GM06990 (cell line): ENCODE results near the gene SMAD6.

ENCODE experiments used
- DNase-seq: peaks from one replicate; pipeline ENCODE4 v3.0.0-alpha.2; 2011; ENCODE audit not compliant: insufficient read length; ENCODE audit errors: extremely low read depth
- H3K27me3 ChIP-seq: replicated peaks from 2 replicates; pipeline ENCODE4 v1.6.0; 2011; ENCODE audit warnings: low read length; ENCODE audit not compliant: control insufficient read depth, insufficient read depth
- H3K36me3 ChIP-seq: 2 replicates; pipeline ENCODE4 v1.5.1; 2011; ENCODE audit warnings: low read length; ENCODE audit not compliant: control insufficient read depth, insufficient read depth
- H3K4me3 ChIP-seq: replicated peaks from 2 replicates; pipeline ENCODE4 v1.5.1; 2011; ENCODE audit warnings: low read depth, mild to moderate bottlenecking, control low read depth, low read length
- TF ChIP-seq, protein P1 (sequence below): IDR thresholded peaks from 2 replicates; pipeline ENCODE4 v1.5.1; 2011; ENCODE audit warnings: low read length, control low read depth, mild to moderate bottlenecking, inconsistent platforms; ENCODE audit not compliant: insufficient read depth, poor library complexity, severe bottlenecking

SMAD6 gene

GRCh38 chr15:66758844-66759243 is 56.8 kb downstream of the SMAD6 start:
- H3K27me3 ChIP-seq: peaks cover 2% of the 10 kb centered on the region
- no peak overlapping the region for H3K4me3 ChIP-seq
- TF ChIP-seq, protein P1, sequence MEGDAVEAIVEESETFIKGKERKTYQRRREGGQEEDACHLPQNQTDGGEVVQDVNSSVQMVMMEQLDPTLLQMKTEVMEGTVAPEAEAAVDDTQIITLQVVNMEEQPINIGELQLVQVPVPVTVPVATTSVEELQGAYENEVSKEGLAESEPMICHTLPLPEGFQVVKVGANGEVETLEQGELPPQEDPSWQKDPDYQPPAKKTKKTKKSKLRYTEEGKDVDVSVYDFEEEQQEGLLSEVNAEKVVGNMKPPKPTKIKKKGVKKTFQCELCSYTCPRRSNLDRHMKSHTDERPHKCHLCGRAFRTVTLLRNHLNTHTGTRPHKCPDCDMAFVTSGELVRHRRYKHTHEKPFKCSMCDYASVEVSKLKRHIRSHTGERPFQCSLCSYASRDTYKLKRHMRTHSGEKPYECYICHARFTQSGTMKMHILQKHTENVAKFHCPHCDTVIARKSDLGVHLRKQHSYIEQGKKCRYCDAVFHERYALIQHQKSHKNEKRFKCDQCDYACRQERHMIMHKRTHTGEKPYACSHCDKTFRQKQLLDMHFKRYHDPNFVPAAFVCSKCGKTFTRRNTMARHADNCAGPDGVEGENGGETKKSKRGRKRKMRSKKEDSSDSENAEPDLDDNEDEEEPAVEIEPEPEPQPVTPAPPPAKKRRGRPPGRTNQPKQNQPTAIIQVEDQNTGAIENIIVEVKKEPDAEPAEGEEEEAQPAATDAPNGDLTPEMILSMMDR: no peak
- no peak for DNase-seq
- H3K36me3 ChIP-seq: no peaks in the 10 kb centered on the region

GRCh38 chr15:66760097-66760967 is 58.3 kb downstream of the SMAD6 start:
- no peak for DNase-seq
- peaks cover 2% of the 10 kb centered on the region for H3K27me3 ChIP-seq
- H3K4me3 ChIP-seq: no peak overlapping the region
- H3K36me3 ChIP-seq: no peaks in the 10 kb centered on the region
- TF ChIP-seq, protein P1: no peak

DNA sequence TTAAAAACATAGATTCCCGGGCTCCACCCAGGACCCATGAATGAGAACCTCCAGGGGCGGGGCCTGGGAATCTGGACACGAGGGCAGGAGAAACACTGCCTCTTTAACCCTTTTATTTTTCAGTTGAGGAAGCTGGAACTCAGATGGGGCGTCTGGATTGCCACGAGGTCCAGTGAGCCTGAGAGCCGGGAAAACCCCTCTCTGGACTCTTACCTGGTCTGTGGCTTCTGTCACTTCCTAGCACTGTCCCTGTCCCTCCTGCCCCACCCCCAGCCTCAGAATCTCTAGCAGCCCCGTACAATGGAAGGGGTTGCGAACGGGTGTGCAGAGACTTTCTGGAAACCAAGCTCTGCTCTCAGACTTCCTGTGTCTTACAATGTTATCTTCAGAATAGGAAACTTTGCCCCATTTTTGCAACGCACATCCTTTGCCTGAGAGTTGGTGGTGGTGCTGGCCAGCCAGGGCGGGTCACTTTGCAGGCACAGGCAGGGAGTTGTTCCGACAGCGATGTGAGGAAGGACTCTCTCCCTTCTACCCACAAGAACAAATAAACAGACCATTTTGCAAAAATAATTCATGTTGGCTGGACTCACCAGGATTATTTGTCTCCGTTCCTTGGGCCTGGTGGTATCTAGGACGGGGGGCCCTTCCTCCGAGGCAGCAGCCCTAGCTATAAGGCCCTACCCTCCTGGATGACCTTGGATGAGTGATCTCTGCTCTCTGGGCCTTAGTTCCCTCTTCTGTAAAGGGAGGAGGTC is 59.1 kb downstream of the SMAD6 start:
- Histone ChIP-seq H3K4me3 (no peak overlapping the region), H3K36me3 (no peaks in the 10 kb centered on the region), H3K27me3 (peaks cover 2% of the 10 kb centered on the region)
- TF ChIP-seq, protein P1: no peak
- no peak for DNase-seq

GRCh38 chr15:66761726-66762595 is 59.9 kb downstream of the SMAD6 start:
- Histone ChIP-seq H3K36me3 (no peaks in the 10 kb centered on the region), H3K4me3 (no peak overlapping the region), H3K27me3 (peaks cover 2% of the 10 kb centered on the region)
- TF ChIP-seq, protein P1: no peak
- DNase-seq: no peak

- no peaks in the 10 kb centered on the region for H3K36me3 ChIP-seq
- no peak overlapping the region for H3K4me3 ChIP-seq
- peaks cover 2% of the 10 kb centered on the region for H3K27me3 ChIP-seq
- TF ChIP-seq, protein P1: no peak
- no peak for DNase-seq
These were observed 61.4 kb downstream of the SMAD6 start for GRCh38 chr15:66763186-66764071.
